DMS79 (cell line): ENCODE results near the gene FASN.

Experiments used
- DNase-seq: peaks from one replicate; lab custom pipeline; 2025; lab: John Stamatoyannopoulos, UW

The FASN gene

DNA sequence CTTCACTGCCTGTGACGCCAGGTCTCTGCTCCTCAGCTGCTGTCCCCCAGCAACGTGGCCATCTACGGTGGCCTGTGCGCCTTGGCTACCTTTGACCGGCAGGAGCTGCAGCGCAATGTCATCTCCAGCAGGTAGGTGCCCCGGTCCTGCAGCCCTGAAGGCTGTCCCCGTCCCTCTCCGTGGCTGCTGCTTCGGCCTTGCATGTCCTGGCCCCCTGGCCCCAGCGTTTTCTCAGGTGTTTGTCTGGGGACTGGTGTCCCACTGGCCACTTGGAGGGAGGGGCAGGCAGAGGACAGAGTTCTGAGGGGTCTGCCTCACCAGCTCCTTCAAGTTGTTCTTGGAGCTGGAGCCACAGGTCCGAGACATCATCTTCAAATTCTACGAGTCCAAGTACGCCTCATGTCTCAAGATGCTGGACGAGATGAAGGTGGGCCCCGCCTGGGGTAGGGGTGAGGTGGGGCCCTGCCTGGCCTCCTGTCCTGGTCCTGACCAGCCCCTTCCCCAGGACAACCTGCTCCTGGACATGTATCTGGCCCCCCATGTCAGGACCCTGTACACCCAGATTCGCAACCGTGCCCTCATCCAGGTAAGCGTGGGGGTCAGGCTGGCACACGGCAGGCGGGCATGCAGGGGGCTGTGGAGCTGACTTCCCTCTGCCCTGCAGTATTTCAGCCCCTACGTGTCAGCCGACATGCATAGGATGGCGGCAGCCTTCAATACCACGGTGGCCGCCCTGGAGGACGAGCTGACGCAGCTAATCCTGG is 41.9 kb downstream of the FASN start:
- DNase-seq, result no peak

GRCh38 chr17:82055023-82055964 is 42.7 kb downstream of the FASN start:
- DNase-seq, result no peak

DNA sequence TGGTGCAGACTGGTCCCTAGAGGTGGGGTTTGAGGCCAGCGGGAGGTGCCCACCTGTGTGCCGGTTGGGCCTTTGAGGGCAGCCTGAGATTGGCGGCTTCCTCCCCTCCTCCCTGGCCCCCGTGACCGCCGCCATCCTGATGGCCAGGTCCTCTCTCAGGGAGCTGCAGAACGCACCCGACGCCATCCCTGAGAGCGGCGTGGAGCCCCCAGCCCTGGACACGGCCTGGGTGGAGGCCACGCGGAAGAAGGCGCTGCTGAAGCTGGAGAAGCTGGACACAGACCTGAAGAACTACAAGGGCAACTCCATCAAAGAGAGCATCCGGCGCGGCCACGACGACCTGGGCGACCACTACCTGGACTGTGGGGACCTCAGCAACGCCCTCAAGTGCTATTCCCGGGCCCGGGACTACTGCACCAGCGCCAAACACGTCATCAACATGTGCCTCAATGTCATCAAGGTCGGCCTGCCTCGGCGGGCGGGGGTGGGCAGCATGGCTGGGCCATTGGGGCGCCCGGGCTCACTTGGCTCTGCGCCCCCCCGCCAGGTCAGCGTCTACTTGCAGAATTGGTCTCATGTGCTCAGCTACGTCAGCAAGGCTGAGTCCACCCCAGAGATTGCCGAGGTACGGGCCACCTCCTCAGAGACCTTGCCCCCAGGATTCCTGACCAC is 43.5 kb downstream of the FASN start:
- no peak for DNase-seq

- no peak for DNase-seq
Measured at GRCh38 chr17:82053556-82054263, 44.3 kb downstream of the FASN start.

DNA sequence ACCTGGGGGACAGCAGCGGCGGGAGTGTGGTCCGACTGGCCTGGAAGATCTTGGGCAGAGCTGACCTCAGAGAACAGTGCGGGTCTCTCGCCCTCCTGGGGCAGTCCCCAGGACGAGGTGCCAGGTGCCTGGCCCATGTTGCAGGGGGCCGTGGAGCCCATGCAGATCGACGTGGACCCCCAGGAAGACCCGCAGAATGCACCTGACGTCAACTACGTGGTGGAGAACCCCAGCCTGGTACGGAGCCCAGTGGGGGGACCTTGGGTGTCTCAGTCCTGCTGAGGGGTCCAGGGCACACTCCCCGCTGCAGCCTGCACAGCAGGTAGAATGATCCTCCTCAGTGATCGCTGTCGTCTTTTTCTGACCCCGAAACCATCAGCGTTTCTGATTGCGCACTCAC is 44.9 kb downstream of the FASN start:
- no peak for DNase-seq

- no peak for DNase-seq
Measured at GRCh38 chr17:82052638-82053059, 45.4 kb downstream of the FASN start.

GRCh38 chr17:82051776-82052637 is 46.0 kb downstream of the FASN start, which contains the start of the genes GPS1 and RFNG:
GPS1 (plus strand) TSS chr17:82051898; CDS start chr17:82051932, 34 bp downstream.
RFNG (minus strand) TSS chr17:82051811; CDS start chr17:82051766, 45 bp downstream.
- DNase-seq, result no peak

DNA sequence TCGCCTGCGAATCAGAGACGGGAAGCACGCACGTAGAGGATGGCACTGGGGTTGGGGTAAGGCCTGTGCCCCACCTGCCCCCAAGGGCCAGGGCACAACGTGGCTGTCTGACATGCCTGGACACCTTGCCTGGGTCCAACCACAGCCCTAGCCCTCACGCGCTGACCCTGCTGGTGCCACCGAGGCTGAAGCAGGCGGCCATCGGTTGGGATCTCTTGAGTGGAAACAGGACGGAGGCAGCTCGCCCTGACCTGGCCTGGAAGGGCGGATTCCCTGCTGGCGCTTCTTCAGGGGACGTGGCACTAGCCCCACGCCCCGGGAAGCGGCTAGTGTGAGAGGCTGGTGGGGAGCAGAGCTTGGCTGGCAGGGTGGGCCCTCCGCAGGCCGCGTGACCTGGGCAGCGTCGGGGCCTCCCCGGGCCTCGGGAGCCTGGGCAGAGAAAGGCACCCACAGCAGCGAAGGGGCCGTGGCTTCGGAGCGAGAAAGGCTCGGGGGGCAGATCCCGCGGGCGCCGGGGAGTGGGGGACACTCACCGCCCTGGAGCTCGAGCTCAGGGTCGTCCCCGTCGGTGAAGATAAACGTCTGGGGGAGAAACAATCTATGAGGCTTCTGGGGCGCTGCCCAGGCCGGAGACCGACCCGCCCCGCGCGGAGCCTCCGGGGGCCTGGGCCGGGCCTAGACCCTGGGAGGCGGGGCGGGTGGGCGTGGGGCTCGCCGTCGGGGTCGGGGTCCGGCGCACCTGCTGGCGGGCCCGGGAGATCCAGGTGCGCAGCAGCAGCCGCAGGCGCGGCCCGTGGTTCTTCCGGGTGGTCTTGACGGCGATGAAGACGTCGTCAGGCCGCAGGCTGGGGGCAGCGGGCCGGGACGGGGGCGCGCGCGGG is 47.0 kb downstream of the FASN start:
- DNase-seq, result no peak

GRCh38 chr17:82050152-82050760 is 47.8 kb downstream of the FASN start:
- no peak for DNase-seq

DNA sequence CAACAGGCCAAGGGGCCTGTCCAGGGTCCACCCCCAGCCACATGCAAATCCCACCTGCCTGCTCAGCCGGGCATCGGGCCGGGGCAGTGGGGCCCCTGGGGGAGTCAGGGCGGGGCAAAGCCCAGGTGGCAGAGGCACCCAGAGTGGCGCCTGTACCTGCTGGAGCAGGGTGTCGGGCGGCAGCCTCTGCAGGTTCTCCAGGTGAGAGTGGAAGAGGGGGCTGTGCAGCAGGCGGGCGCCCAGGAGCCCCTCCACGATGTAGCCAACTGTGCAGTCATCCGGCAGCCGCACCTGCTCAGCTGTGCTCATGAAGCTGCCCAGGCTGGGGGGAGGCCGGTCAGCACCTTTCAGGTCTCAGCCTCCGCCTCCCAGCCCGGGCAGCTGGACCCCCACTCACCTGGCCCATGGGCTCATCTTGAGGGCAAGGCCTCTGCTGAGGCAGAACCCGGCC is 48.5 kb downstream of the FASN start:
- no peak for DNase-seq

GRCh38 chr17:82049106-82049505 is 48.9 kb downstream of the FASN start:
- no peak for DNase-seq

- no peak for DNase-seq
Measured at GRCh38 chr17:82048571-82048971, 49.5 kb downstream of the FASN start.

DNA sequence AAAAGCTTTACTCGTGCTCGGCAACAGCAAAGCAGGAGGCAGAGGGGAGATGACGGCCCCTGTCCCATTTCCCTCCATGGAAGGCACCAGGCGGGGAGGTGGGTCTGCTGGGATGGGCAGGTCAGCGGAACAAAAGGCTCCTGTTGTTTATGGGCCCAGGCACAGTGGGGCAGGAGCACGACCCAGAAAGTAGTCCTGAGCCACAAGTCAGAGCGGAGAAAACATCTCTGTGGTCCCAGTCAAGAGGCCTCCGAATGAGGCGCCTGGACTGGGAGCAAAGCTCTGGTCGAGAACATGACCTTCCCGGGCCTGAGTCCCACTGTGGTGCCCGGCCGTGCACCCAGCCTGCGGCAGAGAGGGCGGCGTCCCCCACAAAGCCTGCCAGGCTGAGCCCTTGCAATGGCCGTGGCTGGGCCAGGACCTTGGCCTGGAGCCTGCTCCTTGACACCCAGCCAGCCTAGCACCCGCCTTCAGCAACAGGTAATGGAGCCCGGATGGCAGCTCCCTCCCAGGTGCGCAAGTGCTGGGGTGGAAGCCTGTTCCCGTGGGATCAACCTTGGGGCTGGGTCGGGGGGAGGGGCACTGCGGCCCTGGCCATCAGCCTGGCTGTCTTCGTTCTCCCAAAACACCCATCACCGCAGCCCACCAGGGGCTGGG is 50.0 kb downstream of the FASN start:
- no peak for DNase-seq

- DNase-seq, result no peak
Measured at GRCh38 chr17:82047379-82047778, 50.7 kb downstream of the FASN start.

GRCh38 chr17:82046903-82047302 is 51.1 kb downstream of the FASN start:
- no peak for DNase-seq

DNA sequence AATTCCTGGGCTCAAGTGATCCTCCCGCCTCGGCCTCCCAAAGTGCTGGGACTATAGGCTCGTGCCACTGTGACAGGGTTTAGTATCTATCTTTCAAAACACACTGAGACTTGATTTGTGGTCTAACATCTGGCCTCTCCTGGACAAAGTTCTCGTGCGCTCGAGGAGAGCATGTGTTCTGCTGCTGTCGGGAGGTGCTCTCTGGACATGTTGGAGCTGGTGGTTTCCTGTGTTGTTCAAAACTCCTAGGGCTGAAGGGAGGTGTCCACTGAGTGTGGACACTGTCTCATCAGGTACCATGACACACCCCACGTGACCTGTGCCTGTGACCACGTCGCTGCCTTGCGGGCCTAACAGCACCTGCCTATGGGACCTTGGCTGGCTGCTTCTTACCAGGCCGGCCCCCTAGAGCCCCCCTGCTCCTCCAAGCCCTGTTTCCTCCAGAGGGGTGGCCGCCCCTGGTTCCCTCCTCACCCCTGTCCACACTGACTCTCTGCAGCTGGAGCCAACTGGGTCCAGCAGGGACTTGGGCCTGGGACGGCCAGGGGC is 52.0 kb downstream of the FASN start:
- no peak for DNase-seq

- no peak for DNase-seq
Measured at GRCh38 chr17:82043507-82043906, 54.5 kb downstream of the FASN start.

DNA sequence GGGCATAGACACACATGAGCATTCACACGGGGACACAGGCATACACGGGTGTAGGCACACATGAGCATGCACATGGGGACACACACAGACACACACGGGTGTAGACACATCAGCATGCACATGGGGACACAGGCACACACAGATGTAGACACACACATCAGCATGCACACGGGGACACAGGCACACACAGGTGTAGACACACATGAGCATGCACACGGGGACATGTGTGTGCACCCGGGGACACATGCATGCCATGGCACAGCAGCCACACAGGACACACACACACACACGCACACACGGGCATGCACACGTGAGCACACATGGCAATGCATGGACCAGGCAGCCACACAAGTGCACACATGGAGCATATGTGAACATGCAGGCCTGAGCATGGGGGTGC is 55.4 kb downstream of the FASN start:
- no peak for DNase-seq
